SK-N-MC (cell line): Measurements from ENCODE around the gene CCDC141.

Experiments used
- DNase-seq: peaks from one replicate; pipeline ENCODE4 v3.0.0-alpha.2; 2011; ENCODE audit warnings: low read depth, low spot score
- H3K27ac ChIP-seq: fragments of 200-600 bp; sonication (generic); 2 replicates; pipeline ENCODE4 v1.5.1; 2016; ENCODE audit warnings: mixed run types
- H3K36me3 ChIP-seq: fragments of 200-600 bp; sonication (generic); 2 replicates; pipeline ENCODE4 v1.6.1; 2017; ENCODE audit warnings: antibody characterized with exemption, low read length, mixed read lengths; ENCODE audit not compliant: insufficient read depth
- H3K4me3 ChIP-seq: fragments of 200-600 bp; sonication (generic); 2 replicates; pipeline ENCODE4 v1.5.1; 2016
- H3K9ac ChIP-seq: fragments of 200-600 bp; sonication (generic); 2 replicates; pipeline ENCODE4 v1.8.0; 2017; ENCODE audit warnings: mixed run types, mixed read lengths; ENCODE audit not compliant: insufficient read length
- H3K9me3 ChIP-seq: fragments of 200-600 bp; sonication (generic); 2 replicates; pipeline ENCODE4 v1.6.1; 2017; ENCODE audit warnings: low read depth, mild to moderate bottlenecking, antibody characterized with exemption, low read length, moderate library complexity, mixed read lengths
- EZH2 ChIP-seq: fragments of 200-600 bp; sonication (generic); IDR thresholded peaks from one replicate; pipeline ENCODE4 v1.6.1; 2017; ENCODE audit warnings: antibody characterized with exemption
- FOXP2 ChIP-seq: optimal IDR thresholded peaks from 2 replicates; pipeline ENCODE3; 2011; ENCODE audit warnings: mild to moderate bottlenecking, moderate library complexity; ENCODE audit not compliant: insufficient read depth; ENCODE audit errors: extremely low read length, control extremely low read depth
- POLR2AphosphoS5 ChIP-seq: IDR thresholded peaks from 2 replicates; pipeline ENCODE4 v1.6.1; 2012; ENCODE audit warnings: mild to moderate bottlenecking, low read depth, low read length, borderline replicate concordance

Gene CCDC141

DNA sequence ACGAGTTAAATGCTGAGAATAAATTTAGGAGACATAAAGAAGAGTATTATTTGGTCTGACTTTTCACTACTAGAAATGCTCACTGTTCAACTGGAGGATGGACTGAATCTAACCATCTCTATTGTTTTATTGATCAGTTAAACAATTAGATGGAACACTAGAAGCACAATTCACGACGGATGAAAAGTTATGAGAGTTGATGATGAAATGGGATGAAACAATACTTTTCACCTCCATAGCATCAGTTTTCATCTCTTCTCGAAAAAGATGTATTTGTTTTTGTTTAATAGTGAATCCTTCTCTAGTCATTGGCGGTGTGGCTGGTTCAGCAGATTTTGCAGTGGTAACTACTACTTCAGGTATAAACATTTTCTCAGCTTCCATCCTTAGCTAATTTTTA is 262.0 kb downstream of the CCDC141 start:
- Histone ChIP-seq H3K9ac (no peak overlapping the region), H3K9me3 (no peaks in the 10 kb centered on the region), H3K4me3 (no peak overlapping the region), H3K27ac (no peak overlapping the region), H3K36me3 (no peaks in the 10 kb centered on the region)
- DNase-seq: no peak
- TF ChIP-seq FOXP2 (no peak), POLR2AphosphoS5 (no peak), EZH2 (no peak)

DNA sequence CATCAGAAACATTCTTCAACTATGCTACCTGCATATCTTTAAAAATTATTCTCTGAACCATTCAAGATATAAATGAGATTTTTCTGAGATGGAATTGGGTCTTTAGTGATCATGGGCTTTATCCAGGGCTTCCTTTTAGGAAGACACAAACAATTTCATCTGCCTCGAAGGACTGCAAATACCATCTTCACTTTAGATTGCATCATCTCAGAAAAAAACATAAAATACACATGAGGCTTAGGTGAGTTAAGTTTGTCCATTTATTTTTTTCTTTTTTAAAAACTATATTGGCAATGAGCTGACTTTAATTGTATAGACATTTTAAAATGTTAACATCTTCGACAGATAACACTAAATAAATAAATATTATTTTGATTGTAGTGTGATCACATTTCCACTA is 262.8 kb downstream of the CCDC141 start:
- H3K27ac ChIP-seq: no peak overlapping the region
- no peak for DNase-seq
- H3K9me3 ChIP-seq: no peaks in the 10 kb centered on the region
- H3K9ac ChIP-seq: no peak overlapping the region
- TF ChIP-seq FOXP2 (no peak), POLR2AphosphoS5 (no peak), EZH2 (no peak)
- no peak overlapping the region for H3K4me3 ChIP-seq
- H3K36me3 ChIP-seq: no peaks in the 10 kb centered on the region

DNA sequence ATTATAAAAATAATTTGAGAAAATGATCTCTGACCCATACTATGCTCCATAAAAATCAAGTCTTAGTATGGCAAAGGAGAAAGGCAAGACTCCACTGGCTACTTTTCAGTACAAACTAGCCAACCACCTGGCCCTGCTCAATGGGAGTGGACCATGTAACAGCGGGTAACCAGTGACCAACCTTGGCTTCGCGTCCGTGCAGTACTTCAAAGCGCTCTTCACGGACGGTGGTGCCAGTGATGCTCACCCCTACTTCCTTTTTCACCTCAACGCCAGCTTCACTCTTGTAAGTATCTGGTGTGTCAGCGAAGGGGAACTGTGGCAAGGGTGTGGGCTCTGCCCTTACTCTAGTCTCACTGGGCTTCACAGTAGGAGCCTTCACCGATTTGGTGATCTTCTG is 266.0 kb downstream of the CCDC141 start:
- H3K9me3 ChIP-seq: no peaks in the 10 kb centered on the region
- no peak overlapping the region for H3K4me3 ChIP-seq
- H3K27ac ChIP-seq: no peak overlapping the region
- H3K9ac ChIP-seq: no peak overlapping the region
- no peak for DNase-seq
- no peaks in the 10 kb centered on the region for H3K36me3 ChIP-seq
- TF ChIP-seq EZH2: no peak
- TF ChIP-seq FOXP2: no peak
- TF ChIP-seq POLR2AphosphoS5: no peak

DNA sequence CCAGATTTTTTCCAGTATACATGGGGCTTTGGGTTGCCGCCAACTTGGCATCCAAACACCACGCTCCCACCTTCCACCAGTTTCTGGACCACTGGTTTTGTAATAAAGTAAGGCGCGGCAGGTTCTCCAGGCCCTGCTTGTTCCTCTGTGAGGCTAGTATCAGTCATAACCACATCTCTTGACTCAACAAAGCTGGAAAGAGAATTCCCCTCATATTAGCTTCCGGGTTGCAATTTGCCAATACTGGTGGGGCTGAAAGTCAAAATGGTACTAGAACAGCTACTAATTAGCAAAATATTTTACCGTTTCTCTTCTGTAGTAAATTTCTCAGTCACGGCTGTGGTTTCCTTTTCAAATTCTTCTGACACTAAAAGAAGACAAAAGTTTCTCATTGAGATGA is 267.7 kb downstream of the CCDC141 start:
- no peak overlapping the region for H3K27ac ChIP-seq
- H3K9ac ChIP-seq: no peak overlapping the region
- H3K36me3 ChIP-seq: no peaks in the 10 kb centered on the region
- H3K4me3 ChIP-seq: no peak overlapping the region
- no peak for TF ChIP-seq EZH2
- TF ChIP-seq POLR2AphosphoS5: no peak
- TF ChIP-seq FOXP2: no peak
- H3K9me3 ChIP-seq: no peaks in the 10 kb centered on the region
- no peak for DNase-seq
